HL-60 (cell line): Measurements from ENCODE around the gene B4GALNT4.

Source experiments
- DNase-seq, 2 experiments: peaks; one replicate each; pipeline ENCODE4 v3.0.0-alpha.2; 2010 to 2020; ENCODE audit warnings: low read depth in 1 of 2, low spot score in 1 of 2
- H3K27ac ChIP-seq: fragments of 250-450 bp; sonication (Bioruptor Pico); replicated peaks from 2 replicates; pipeline ENCODE4 v1.5.1; 2020; ENCODE audit warnings: mild to moderate bottlenecking, moderate library complexity
- H3K27me3 ChIP-seq: fragments of 250-450 bp; sonication (Bioruptor Pico); 2 replicates; pipeline ENCODE4 v1.5.1; 2021; ENCODE audit warnings: mild to moderate bottlenecking, moderate library complexity; ENCODE audit not compliant: insufficient read depth, poor library complexity, severe bottlenecking
- H3K4me3 ChIP-seq: replicated peaks from 2 replicates; pipeline ENCODE4 v1.5.1; 2011; ENCODE audit warnings: mild to moderate bottlenecking, control low read depth, low read length; ENCODE audit not compliant: insufficient read depth
- GABPA ChIP-seq: IDR thresholded peaks from 2 replicates; pipeline ENCODE4 v1.6.1; 2012; ENCODE audit warnings: low read depth
- POLR2AphosphoS5 ChIP-seq: IDR thresholded peaks from 2 replicates; pipeline ENCODE4 v1.6.1; 2012; ENCODE audit warnings: low read depth
- SPI1 ChIP-seq: IDR thresholded peaks from 2 replicates; pipeline ENCODE4 v1.6.1; 2012; ENCODE audit warnings: low read depth, mild to moderate bottlenecking, borderline replicate concordance
- TF ChIP-seq, protein P1 (sequence below): IDR thresholded peaks from 2 replicates; pipeline ENCODE4 v1.6.1; 2012; ENCODE audit warnings: low read depth; ENCODE audit not compliant: insufficient replicate concordance
- TF ChIP-seq, protein P2 (sequence below): IDR thresholded peaks from one replicate; pipeline ENCODE4 v1.5.1; 2011; ENCODE audit warnings: low read length, control low read depth, inconsistent platforms; ENCODE audit not compliant: insufficient read depth

Gene B4GALNT4

DNA sequence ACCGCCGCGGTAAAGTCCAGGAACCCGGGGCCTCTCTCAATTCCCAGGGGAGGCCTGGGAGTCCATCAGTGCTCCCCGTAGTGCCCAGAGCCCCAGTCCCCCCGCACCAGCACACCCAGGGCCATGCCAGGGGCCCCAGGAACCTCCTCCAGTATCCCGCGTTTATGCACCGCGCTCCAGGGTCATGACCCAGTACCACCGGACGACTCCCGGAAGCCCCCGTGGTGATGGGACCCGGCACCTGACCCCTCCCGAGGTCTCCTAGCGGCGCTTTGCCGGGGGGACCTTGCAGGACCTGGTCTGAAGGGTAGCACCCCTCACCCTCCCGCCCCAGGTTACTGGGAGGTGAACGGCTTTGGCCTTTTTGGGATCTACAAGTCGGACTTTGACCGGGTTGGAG, 11.2 kb downstream of the B4GALNT4 start:
- Histone ChIP-seq H3K27me3 (peaks cover 2% of the 10 kb centered on the region), H3K27ac (no peak overlapping the region), H3K4me3 (no peak overlapping the region)
- TF ChIP-seq, protein P1, sequence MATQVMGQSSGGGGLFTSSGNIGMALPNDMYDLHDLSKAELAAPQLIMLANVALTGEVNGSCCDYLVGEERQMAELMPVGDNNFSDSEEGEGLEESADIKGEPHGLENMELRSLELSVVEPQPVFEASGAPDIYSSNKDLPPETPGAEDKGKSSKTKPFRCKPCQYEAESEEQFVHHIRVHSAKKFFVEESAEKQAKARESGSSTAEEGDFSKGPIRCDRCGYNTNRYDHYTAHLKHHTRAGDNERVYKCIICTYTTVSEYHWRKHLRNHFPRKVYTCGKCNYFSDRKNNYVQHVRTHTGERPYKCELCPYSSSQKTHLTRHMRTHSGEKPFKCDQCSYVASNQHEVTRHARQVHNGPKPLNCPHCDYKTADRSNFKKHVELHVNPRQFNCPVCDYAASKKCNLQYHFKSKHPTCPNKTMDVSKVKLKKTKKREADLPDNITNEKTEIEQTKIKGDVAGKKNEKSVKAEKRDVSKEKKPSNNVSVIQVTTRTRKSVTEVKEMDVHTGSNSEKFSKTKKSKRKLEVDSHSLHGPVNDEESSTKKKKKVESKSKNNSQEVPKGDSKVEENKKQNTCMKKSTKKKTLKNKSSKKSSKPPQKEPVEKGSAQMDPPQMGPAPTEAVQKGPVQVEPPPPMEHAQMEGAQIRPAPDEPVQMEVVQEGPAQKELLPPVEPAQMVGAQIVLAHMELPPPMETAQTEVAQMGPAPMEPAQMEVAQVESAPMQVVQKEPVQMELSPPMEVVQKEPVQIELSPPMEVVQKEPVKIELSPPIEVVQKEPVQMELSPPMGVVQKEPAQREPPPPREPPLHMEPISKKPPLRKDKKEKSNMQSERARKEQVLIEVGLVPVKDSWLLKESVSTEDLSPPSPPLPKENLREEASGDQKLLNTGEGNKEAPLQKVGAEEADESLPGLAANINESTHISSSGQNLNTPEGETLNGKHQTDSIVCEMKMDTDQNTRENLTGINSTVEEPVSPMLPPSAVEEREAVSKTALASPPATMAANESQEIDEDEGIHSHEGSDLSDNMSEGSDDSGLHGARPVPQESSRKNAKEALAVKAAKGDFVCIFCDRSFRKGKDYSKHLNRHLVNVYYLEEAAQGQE, result no peak
- TF ChIP-seq, protein P2, sequence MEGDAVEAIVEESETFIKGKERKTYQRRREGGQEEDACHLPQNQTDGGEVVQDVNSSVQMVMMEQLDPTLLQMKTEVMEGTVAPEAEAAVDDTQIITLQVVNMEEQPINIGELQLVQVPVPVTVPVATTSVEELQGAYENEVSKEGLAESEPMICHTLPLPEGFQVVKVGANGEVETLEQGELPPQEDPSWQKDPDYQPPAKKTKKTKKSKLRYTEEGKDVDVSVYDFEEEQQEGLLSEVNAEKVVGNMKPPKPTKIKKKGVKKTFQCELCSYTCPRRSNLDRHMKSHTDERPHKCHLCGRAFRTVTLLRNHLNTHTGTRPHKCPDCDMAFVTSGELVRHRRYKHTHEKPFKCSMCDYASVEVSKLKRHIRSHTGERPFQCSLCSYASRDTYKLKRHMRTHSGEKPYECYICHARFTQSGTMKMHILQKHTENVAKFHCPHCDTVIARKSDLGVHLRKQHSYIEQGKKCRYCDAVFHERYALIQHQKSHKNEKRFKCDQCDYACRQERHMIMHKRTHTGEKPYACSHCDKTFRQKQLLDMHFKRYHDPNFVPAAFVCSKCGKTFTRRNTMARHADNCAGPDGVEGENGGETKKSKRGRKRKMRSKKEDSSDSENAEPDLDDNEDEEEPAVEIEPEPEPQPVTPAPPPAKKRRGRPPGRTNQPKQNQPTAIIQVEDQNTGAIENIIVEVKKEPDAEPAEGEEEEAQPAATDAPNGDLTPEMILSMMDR, result no peak
- TF ChIP-seq GABPA (no peak), POLR2AphosphoS5 (no peak), SPI1 (no peak)
- no peak for DNase-seq

- TF ChIP-seq, protein P2, result no peak
- no peak for TF ChIP-seq POLR2AphosphoS5
- no peak for TF ChIP-seq GABPA
- TF ChIP-seq, protein P1, result no peak
- DNase-seq, result no peak
- Histone ChIP-seq H3K4me3 (no peak overlapping the region), H3K27me3 (peaks cover 2% of the 10 kb centered on the region), H3K27ac (no peak overlapping the region)
Measured at GRCh38 chr11:380996-381395, 11.7 kb downstream of the B4GALNT4 start.

DNA sequence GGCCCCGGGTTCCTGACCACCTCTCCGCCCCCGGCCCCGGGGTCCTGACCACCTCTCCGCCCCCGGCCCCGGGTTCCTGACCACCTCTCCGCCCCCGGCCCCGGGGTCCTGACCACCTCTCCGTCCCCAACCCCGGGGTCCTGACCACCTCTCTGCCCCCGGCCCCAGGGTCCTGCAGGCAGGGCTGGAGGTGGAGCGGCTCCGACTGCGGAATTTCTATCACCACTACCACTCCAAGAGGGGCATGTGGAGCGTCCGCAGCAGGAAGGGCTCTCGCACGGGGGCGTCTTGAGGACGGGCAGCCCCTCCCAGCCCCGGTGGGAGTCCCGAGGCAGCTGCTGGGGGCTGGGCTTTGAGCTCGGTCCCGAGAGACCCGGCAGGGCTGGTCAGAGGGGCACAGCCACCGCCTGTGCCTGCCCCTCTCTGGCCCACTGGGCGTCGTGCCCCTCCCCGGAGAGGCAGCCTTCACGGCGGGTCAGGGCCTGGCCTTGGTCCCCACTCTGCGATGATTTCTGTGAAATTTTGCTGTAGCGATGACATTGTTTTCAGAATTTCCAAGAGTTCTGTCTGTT, 12.3 kb downstream of the B4GALNT4 start:
- Histone ChIP-seq H3K27me3 (peaks cover 2% of the 10 kb centered on the region), H3K4me3 (no peak overlapping the region), H3K27ac (no peak overlapping the region)
- no peak for DNase-seq
- TF ChIP-seq POLR2AphosphoS5, result no peak
- no peak for TF ChIP-seq SPI1
- TF ChIP-seq, protein P1, result no peak
- TF ChIP-seq, protein P2, result no peak
- TF ChIP-seq GABPA, result no peak
